ENCODE data around the gene ACKR1. TPM values are rescaled to one million over a fixed set of nuclear protein-coding genes. Genes with fewer than 3 reads are reported as not detected.

Gene ACKR1
- total RNA-seq, 1 donor from 2014 or later: not detected

DNA sequence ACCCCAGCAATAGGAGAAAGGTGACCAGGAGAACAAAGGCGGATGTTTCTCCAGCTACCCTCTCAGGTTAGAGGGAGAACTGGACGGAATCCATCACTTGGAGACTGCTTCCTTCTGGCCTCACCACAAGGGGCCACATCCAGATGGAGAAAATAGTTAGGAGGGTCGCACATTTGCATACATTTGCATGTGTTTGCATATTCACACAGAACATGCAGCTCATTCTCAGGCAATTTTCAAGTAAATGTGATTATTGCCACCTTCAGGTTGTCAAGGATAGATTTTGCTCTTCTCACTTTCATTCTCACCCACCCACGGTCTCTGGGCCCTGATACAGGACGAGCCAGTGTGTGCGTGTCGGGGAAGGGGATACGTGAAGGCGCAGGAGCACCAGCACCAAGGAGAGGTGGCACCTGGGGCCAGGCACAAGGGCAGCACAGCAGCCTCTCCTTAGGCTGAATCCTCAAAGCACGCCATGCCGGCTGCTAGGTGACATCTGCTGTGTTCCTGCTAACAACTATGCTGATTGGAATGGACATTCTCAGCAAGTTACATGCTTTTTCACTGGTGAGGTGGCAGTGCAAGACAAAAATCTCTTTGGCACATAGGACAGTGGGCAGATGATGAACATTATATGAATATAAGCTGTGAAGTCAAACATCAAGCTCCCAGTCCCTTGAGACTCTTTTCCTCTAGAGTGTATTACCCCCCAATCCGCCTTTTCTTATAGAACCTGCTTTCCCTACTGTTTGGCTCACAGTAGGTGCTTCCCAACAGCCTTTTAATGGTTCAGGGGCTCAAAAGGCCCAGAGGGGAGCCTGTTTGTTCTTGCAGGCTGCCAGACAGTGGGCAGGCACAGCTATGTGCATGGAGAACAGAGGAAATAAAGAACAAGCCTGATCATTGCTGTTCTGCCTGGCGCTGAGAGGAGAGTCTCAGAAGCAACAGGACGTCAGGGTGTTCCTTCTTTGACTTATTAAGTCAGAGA, 14.3 kb downstream of the ACKR1 start:
- intact Hi-C loops (cut with micrococcal nuclease): no loop called here

DNA sequence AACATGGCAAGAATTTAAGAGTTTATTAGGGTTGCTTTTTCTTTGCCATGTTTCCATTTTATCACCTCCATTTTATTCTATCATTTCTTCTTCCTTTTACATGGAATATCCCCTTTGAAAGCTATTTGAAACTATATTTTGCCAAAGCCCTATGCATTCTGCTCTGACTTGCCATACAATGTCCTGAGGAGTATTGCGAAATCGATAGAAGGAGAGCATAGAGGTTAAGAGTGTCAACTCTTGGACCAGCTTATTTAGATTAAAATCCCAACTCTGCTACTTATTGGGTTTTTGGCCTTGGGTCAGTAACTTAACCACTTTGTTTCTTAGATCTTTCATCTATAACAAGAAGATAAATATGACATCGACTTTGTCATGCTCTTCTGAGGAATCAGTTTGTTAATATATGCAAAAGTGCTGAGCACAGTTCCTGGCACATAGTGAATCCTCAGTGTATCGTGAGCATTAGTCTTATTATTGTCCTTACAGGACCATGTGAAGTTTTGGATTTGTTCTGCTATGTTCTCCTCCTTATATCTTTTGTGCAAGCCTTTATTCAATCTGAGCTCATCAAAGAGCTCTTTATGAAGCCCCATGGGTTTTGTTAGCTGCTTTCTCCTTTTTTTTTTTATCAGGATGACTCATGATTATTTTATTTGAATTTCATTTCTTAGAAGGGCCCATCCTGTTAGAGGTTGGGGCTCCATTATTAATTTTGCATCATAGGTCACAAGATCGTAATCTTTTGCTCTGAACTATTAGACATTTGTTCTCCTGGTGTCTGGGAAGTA, 17.6 kb downstream of the ACKR1 start:
- intact Hi-C loops (cut with micrococcal nuclease): no loop called here

DNA sequence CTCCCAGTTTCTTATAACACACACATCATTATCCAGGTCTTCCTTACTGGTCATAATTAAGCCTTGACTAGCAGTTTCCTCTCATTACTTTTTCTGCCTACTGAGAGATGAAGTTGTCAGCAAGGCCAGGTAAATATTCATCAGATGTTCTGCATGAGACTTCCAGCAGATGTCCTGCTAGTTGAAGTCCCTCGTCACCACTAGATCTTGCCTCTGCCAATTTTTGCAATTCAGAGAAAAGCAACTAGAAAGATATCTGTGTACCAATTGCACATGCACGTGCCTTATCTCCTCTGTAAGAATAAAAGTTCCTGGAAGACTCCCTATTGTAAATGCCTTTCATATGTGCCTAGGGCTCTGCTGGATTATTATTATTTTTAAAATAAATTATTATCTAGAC, 18.3 kb downstream of the ACKR1 start:
- intact Hi-C loops (cut with micrococcal nuclease): no loop called here

DNA sequence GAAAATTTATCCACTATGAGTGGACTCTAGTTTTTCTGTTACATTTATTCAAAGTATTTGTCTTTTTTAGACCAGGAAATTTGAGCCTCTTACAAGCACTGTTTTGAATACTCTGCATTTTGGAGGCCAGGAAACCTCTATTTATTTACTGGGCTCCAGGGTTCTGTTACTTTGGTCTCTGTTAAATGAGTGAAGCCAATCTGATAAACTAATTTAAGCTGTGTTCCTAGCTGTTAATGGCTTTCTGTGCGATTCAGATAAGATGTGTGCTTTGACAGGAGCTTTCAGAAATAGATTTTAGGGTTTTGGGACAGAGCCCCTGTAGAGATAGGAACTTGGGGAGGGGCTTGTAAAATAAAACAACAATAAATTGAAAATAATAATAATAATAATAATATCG, 23.9 kb downstream of the ACKR1 start:
- intact Hi-C loops (cut with micrococcal nuclease): no loop called here

DNA sequence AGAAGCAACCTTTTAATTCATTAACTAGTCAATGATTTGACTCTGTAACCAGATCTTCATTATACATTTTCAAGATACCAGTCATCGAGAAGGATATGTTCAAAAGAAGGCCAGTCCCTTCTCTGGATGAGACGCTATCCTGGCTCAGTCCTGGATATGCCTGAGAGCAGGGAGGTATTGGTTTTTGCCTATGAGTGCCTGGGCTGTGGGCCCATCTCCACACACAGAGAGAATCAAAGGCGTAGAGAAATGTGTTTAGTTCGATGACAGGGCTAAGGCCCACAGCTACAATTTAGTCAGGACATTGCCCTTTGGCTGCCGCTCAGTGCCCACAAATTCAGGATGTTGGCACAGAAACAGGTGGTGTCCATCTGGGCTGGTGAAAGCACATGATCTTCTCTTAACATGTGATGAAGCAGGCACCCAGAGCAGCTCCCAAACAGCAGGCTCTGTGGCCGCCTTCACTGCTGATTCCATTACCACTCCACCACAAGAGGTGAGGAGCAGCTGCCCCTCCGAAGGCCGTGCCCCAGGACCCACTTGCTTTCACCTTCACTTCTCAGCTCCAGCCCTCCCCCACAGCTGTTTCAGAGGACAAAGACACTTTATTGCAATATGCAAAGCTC, 24.7 kb downstream of the ACKR1 start:
- intact Hi-C loops (cut with micrococcal nuclease): no loop called here

DNA sequence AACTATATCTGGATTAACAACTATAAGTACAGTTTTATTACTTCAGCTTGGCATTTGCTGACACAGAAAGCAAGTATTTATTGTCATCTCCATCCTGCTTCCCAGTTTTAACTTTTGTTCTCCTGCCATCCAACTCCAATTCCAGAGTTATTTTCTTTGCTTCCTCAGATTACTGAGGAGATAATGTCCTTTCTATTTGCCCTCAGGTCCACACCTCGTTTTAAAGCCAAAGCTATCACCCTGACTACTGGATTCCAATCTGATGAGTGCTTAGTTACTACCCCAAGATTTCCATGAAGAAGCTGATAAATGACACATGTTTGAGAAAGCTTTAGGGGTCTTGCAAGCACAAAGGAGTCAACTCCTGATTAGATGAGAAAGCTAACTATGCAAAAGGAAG, 25.2 kb downstream of the ACKR1 start:
- intact Hi-C loops (cut with micrococcal nuclease): no loop called here

DNA sequence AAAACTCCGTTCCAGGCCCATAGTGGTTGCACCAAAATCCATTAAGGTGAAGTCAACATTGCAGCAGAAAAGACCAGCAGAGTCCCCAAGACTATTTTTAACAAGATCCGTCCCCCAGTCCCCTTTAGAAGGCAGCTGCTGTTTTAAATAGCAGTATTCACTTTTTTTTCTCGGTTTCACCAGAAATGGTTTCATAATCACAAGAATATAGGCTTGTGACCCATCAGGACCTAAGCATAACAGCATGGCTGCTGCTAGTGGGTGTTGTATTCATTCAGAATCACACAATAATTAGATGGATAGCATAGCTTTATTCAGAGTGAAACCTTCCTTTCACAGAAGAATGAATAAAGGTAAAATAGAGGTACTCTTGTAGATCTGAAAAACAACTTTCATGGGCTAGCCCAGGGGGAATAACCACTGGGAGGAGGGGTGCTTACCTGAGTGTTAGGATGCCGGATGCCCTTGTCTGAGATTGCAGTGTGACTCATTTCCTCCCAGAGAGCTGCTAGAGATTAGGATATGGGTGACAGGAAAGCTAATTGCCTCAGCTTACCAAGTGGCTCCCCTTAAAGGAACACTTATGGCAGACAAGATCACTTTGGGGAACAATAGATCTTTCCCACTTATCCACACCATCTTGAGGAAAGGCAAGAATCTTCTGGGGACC, 35.0 kb downstream of the ACKR1 start:
- intact Hi-C loops (cut with micrococcal nuclease): no loop called here

DNA sequence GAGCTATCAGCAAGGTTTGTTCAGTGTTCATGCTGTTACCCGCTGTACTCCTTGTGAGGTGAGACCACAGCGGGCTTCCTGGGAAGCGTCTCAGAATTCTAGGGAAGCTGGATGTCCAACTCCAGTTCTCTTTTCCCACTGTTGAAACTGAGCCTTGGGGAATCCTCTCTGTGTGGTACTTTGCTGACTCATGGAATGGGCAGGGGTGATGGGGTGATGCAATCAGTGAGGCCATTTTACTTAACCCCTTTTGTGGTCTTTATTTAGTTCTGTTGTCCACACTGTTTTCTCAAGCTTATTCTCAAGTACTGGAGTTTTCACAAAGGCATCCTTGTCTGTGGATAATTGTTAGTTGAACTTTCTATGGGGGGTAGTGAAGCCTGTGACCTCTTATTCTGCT, 42.6 kb downstream of the ACKR1 start:
- intact Hi-C loops (cut with micrococcal nuclease): no loop called here

DNA sequence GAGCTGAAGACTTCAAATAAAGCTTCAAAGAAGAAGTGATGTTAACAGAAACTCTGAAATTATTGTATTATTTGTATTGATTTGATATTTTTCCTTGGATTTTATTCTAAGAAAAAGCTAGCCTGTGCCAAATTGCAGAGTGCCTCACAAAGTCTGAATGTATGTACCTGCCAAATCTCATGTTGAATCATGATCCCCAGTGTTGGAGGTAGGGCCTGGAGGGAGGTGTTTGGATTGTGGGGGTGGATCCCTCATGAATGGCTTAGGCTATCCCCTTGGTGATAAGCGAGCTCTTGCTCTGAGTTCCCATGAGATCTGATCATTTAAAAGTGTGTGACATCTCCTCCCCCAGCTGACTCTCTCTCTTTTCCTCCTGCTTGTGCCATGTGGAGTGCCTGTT, 43.6 kb downstream of the ACKR1 start:
- intact Hi-C loops (cut with micrococcal nuclease): no loop called here

DNA sequence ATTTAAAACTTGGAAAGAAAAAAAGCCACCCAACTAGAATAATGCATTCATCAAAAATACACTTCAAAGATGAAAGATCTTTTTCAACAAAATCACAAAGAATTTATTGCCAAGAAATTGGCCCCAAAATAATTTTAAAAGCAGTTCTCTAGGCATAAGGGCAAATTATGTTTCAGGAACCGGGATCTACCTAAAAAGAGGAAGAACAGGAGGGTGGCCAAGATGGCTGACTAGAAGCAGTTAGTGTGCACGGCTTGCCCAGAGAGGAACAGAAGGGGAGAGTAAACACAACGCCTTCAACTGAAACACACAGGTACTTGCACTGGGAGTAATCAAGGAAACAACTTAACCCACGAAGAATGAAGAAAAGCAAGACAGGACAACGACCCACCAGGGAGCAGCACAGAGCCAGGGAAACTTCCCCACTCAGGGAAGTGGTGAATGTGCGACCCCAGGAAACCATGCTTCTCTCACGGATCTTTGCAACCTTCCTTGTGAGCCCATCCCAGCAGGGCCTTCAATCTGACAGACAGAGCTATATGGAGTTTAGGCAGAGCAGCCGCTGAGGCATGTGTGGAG, 46.1 kb downstream of the ACKR1 start:
- intact Hi-C loops (cut with micrococcal nuclease): no loop called here

Other genes starting within 250 kb of the ACKR1 start
- 262 and 265 TPM in 2 replicates for gene IFI16, start 195.0 kb upstream of the ACKR1 start, total RNA-seq
- 11.4 and 12.1 TPM in 2 replicates for gene AIM2, start 128.1 kb upstream of the ACKR1 start, total RNA-seq
- not detected in 2 replicates for gene CADM3, start 33.3 kb upstream of the ACKR1 start, total RNA-seq
- not detected in 2 replicates for gene FCER1A, start 97.5 kb downstream of the ACKR1 start, total RNA-seq
- gene OR10J4, start 227.3 kb downstream of the ACKR1 start, total RNA-seq: not detected in 2 replicates
- gene OR10J1, start 234.8 kb downstream of the ACKR1 start, total RNA-seq: not detected in 2 replicates